Osteoblast (primary cell): ENCODE results near the gene NTM. TPM values are rescaled to one million over a fixed set of nuclear protein-coding genes. Genes with fewer than 3 reads are reported as not detected.

Source experiments
- DNase-seq: peaks from one replicate; pipeline ENCODE4 v3.0.0; 2011; ENCODE audit warnings: low spot score, mixed read lengths; ENCODE audit not compliant: insufficient read length; ENCODE audit errors: missing footprints
- H2AFZ ChIP-seq: 2 replicates; pipeline ENCODE4 v1.6.0; 2011; ENCODE audit warnings: mild to moderate bottlenecking, low read length
- H3K27ac ChIP-seq: 2 replicates; pipeline ENCODE4 v1.5.1; 2011; ENCODE audit warnings: mild to moderate bottlenecking, low read depth, low read length, moderate library complexity
- H3K27me3 ChIP-seq: 2 replicates; pipeline ENCODE4 v1.6.0; 2012; ENCODE audit warnings: mild to moderate bottlenecking, control low read depth, inconsistent platforms, low read length, moderate library complexity; ENCODE audit not compliant: insufficient read depth
- H3K36me3 ChIP-seq: 2 replicates; pipeline ENCODE4 v1.5.1; 2011; ENCODE audit warnings: mild to moderate bottlenecking, low read length, control low read depth, moderate library complexity; ENCODE audit not compliant: insufficient read depth
- H3K4me1 ChIP-seq: 2 replicates; pipeline ENCODE4 v1.5.1; 2011; ENCODE audit warnings: mild to moderate bottlenecking, low read length, control low read depth, moderate library complexity; ENCODE audit not compliant: insufficient read depth
- H3K4me2 ChIP-seq: 2 replicates; pipeline ENCODE4 v1.6.0; 2011; ENCODE audit warnings: mild to moderate bottlenecking, low read length; ENCODE audit not compliant: insufficient read depth
- H3K4me3 ChIP-seq: fragments of 200-600 bp; sonication (generic); 3 replicates; pipeline ENCODE4 v1.5.1; 2012; ENCODE audit warnings: mild to moderate bottlenecking, low read length, inconsistent platforms; ENCODE audit not compliant: insufficient read depth
- H3K79me2 ChIP-seq: 2 replicates; pipeline ENCODE4 v1.6.0; 2012; ENCODE audit warnings: mild to moderate bottlenecking, low read length, control low read depth, inconsistent platforms; ENCODE audit not compliant: insufficient read depth
- H3K9me3 ChIP-seq: 2 replicates; pipeline ENCODE4 v1.5.1; 2011; ENCODE audit warnings: low read depth, low read length, control low read depth
- H4K20me1 ChIP-seq: 2 replicates; pipeline ENCODE4 v1.6.0; 2012; ENCODE audit warnings: mild to moderate bottlenecking, low read length, control low read depth; ENCODE audit not compliant: insufficient read depth
- total RNA-seq: library from RNA; depleted of rRNA; stranded (reverse); fragments of >200 nt; gene quantifications from 2 replicates; pipeline ENCODE4 v1.2.3, GENCODE V29; 2012
- TF ChIP-seq, protein P1 (sequence below): IDR thresholded peaks from 2 replicates; pipeline ENCODE4 v1.5.1; 2011; ENCODE audit warnings: mild to moderate bottlenecking, low read depth, low read length, moderate library complexity; ENCODE audit errors: extremely low read depth

NTM gene
- total RNA-seq, 1 donor: 48.1 TPM

DNA sequence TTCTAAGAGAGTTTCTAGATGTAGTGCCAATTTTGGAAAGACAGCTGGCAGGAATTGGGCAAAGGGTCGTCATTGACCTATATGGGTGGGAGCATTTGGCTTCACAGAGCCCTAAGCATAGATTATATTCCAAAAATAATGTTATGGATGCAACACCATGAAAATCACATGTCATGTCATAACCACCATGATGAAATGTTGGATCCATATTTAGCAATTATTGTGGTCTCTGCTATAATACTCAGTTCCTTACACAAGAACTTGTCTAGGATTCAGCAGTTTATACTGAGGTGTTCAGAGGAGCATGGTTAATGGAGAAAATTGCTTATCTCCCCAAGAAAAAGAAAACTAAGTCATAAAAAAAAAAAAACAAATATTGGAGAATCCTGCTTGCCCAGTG is 31.6 kb downstream of the NTM start:
- H3K4me2 ChIP-seq: no peak overlapping the region

DNA sequence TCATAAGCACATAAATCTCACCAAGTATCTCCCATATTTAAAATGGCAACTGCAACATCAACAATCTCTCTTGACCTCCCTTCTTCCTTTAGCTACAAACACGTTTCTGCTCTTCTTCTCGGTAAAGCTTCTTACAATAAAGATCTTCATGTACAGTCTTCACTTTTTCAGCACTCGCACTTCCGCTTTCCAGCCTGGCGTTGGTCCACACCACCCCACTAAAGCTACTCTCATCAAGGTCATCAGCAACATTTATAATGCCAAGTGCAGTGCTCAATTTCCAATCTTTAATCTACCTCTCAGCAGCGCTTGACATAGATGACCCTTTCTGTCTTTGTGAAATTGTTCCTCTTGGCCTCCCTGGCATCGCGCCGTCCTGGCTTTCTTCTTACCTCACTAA is 33.6 kb downstream of the NTM start:
- Histone ChIP-seq H3K9me3 (no peaks in the 10 kb centered on the region), H4K20me1 (no peaks in the 10 kb centered on the region), H3K27ac (no peak overlapping the region), H3K4me1 (no peaks in the 10 kb centered on the region), H3K79me2 (no peaks in the 10 kb centered on the region), H3K27me3 (no peaks in the 10 kb centered on the region), H3K36me3 (no peaks in the 10 kb centered on the region), H2AFZ (no peak overlapping the region), H3K4me2 (no peak overlapping the region), H3K4me3 (no peak overlapping the region)
- TF ChIP-seq, protein P1, sequence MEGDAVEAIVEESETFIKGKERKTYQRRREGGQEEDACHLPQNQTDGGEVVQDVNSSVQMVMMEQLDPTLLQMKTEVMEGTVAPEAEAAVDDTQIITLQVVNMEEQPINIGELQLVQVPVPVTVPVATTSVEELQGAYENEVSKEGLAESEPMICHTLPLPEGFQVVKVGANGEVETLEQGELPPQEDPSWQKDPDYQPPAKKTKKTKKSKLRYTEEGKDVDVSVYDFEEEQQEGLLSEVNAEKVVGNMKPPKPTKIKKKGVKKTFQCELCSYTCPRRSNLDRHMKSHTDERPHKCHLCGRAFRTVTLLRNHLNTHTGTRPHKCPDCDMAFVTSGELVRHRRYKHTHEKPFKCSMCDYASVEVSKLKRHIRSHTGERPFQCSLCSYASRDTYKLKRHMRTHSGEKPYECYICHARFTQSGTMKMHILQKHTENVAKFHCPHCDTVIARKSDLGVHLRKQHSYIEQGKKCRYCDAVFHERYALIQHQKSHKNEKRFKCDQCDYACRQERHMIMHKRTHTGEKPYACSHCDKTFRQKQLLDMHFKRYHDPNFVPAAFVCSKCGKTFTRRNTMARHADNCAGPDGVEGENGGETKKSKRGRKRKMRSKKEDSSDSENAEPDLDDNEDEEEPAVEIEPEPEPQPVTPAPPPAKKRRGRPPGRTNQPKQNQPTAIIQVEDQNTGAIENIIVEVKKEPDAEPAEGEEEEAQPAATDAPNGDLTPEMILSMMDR: no peak
- no peak for DNase-seq

More for the DNA sequence above, 31.6 kb downstream of the NTM start:
- no peak for DNase-seq
- Histone ChIP-seq H3K9me3 (no peaks in the 10 kb centered on the region), H3K27me3 (no peaks in the 10 kb centered on the region), H2AFZ (no peak overlapping the region), H3K4me3 (no peak overlapping the region), H4K20me1 (no peaks in the 10 kb centered on the region), H3K79me2 (no peaks in the 10 kb centered on the region), H3K4me1 (no peaks in the 10 kb centered on the region), H3K36me3 (no peaks in the 10 kb centered on the region), H3K27ac (no peak overlapping the region)
- TF ChIP-seq, protein P1: no peak

DNA sequence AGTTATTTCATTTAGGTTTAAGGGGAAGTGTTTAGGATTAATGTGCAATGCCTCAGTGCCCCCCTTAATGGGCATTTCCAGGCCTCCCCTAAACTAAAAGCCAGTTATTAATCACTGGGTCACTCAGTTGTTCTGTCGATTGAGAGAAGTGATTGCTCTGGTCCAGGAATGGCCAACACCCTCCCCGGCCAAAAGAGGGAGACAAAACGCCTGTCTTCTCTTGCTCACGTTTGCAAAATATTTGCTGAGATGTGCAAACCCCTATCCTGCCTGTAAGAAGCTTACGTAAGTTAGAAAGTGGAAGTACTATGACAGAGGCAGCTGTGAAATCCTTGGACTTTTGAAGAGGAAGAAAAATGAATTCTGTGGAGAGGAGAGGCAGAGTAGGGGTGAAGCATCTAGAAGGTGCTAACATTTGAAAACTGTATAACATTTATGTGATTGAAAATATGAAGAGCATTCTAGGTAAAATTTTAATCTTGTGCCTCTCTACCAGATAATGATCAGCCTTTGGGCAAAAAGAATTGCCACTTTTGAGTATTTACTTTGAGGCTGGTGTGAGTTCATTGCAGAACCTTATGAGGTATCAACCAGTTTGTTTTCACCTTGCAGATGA is 37.7 kb downstream of the NTM start:
- no peak for DNase-seq

DNA sequence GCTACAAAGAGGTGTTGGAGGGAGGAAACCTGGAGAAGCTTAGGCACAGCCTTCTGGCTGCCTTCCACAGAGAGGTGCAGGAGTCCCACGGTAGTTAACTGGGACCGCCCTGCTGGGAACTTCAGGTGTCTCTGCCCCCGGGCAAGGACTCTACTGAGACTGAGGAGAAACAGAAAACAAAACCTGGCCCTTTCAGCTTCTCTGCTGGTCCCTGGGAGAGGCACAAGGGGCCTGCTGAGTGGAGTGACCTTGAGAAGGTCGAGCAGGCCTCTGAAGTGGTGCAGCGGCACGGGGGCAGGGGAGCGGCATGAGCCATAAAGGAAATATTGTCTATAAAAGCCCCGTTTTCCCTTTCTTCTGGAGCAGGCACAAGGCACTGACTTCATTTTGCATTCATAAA is 38.9 kb downstream of the NTM start:
- H3K4me3 ChIP-seq: no peak overlapping the region
- no peak for DNase-seq
- no peaks in the 10 kb centered on the region for H3K79me2 ChIP-seq
- TF ChIP-seq, protein P1: no peak
- H4K20me1 ChIP-seq: no peaks in the 10 kb centered on the region
- no peaks in the 10 kb centered on the region for H3K36me3 ChIP-seq
- no peaks in the 10 kb centered on the region for H3K9me3 ChIP-seq
- H3K4me1 ChIP-seq: no peaks in the 10 kb centered on the region
- H3K27me3 ChIP-seq: no peaks in the 10 kb centered on the region
- H3K4me2 ChIP-seq: no peak overlapping the region
- H3K27ac ChIP-seq: no peak overlapping the region
- H2AFZ ChIP-seq: no peak overlapping the region

More for the DNA sequence above, 37.7 kb downstream of the NTM start:
- no peak overlapping the region for H2AFZ ChIP-seq
- H3K36me3 ChIP-seq: no peaks in the 10 kb centered on the region
- TF ChIP-seq, protein P1: peak; percentile 54
- no peaks in the 10 kb centered on the region for H3K27me3 ChIP-seq
- no peaks in the 10 kb centered on the region for H3K79me2 ChIP-seq
- no peak overlapping the region for H3K4me2 ChIP-seq
- no peaks in the 10 kb centered on the region for H3K4me1 ChIP-seq
- H3K4me3 ChIP-seq: no peak overlapping the region
- no peaks in the 10 kb centered on the region for H3K9me3 ChIP-seq
- H4K20me1 ChIP-seq: no peaks in the 10 kb centered on the region
- H3K27ac ChIP-seq: no peak overlapping the region
